CD4-positive, CD25-positive, alpha-beta regulatory T cell (primary cell): ENCODE data around the gene CLDN6. TPM values are rescaled to one million over a fixed set of nuclear protein-coding genes. Genes with fewer than 3 reads are reported as not detected.

Source experiments
- ATAC-seq, 2 donors: fragments of 150-1000 bp; cut with Tn5 transposase; one replicate each; pipeline ENCODE4 v1.10.0; 2021; ENCODE audit warnings: low read depth in 2 of 2, moderate number of reproducible peaks in 2 of 2, moderate library complexity in 1 of 2
- DNase-seq, 3 donors: peaks; one replicate each; pipeline versions ENCODE4 v3.0.0 to v3.0.0-alpha.2; 2012 to 2022; ENCODE audit warnings: mixed read lengths in 1 of 3
- H3K27ac ChIP-seq: one replicate; pipeline ENCODE4 v1.7.0; 2013; ENCODE audit warnings: mild to moderate bottlenecking, low read length; ENCODE audit not compliant: insufficient read depth, poor library complexity, severe bottlenecking
- H3K27me3 ChIP-seq: one replicate; pipeline ENCODE4 v1.7.0; 2013; ENCODE audit warnings: low read length; ENCODE audit not compliant: control insufficient read depth, insufficient read depth
- H3K36me3 ChIP-seq: one replicate; pipeline ENCODE4 v1.7.0; 2013; ENCODE audit warnings: mild to moderate bottlenecking, low read length, moderate library complexity; ENCODE audit not compliant: control insufficient read depth, insufficient read depth
- H3K4me1 ChIP-seq: 2 replicates; pipeline ENCODE4 v1.7.0; 2013; ENCODE audit warnings: mild to moderate bottlenecking, low read length; ENCODE audit not compliant: insufficient read depth, control insufficient read depth, poor library complexity, severe bottlenecking
- H3K4me3 ChIP-seq: one replicate; pipeline ENCODE4 v1.7.0; 2013; ENCODE audit warnings: low read depth, mild to moderate bottlenecking, low read length, moderate library complexity
- H3K9me3 ChIP-seq, 2 experiments: 1 replicate in 1 of 2; 2 replicates in 1 of 2; pipeline ENCODE4 v1.7.0; 2013; ENCODE audit warnings: low read length in 2 of 2, mild to moderate bottlenecking in 1 of 2, moderate library complexity in 1 of 2; ENCODE audit not compliant: control insufficient read depth in 2 of 2
- H3K27ac Mint-ChIP-seq, 3 donors: one replicate each; pipeline ENCODE4 v1.8.0; 2020 to 2022; ENCODE audit warnings: mild to moderate bottlenecking in 3 of 3, mixed read lengths in 3 of 3, moderate library complexity in 2 of 3
- H3K27me3 Mint-ChIP-seq: one replicate; pipeline ENCODE4 v1.8.0; 2022; ENCODE audit warnings: mild to moderate bottlenecking, mixed read lengths
- H3K36me3 Mint-ChIP-seq: one replicate; pipeline ENCODE4 v1.8.0; 2020; ENCODE audit warnings: mixed read lengths
- H3K4me1 Mint-ChIP-seq, 4 donors: one replicate each; pipeline ENCODE4 v1.8.0; 2020 to 2022; ENCODE audit warnings: mixed read lengths in 4 of 4, mild to moderate bottlenecking in 1 of 4
- H3K4me3 Mint-ChIP-seq, 4 donors: one replicate each; pipeline ENCODE4 v1.8.0; 2020 to 2022; ENCODE audit warnings: mild to moderate bottlenecking in 4 of 4, mixed read lengths in 4 of 4, moderate library complexity in 3 of 4
- H3K9me3 Mint-ChIP-seq, 7 donors: one replicate each; pipeline ENCODE4 v1.8.0; 2020 to 2022; ENCODE audit warnings: mixed read lengths in 7 of 7, mild to moderate bottlenecking in 3 of 7, moderate library complexity in 2 of 7
- polyA plus RNA-seq, 4 donors: library from polyadenylated mRNA; unstranded; fragments of 300-500 nt; fragmentation: Illumina TruSeq; gene quantifications; one replicate each; pipeline ENCODE4 v1.2.3, GENCODE V29; 2021
- total RNA-seq: library from RNA; stranded (reverse); gene quantifications from one replicate; pipeline ENCODE4 v1.2.3, GENCODE V29; 2022

CLDN6 gene
- total and polyA plus RNA-seq, 5 donors from 2014 or later, result not detected

GRCh38 chr16:3038256-3038655 is 20.3 kb upstream of the CLDN6 start:
- Mint-ChIP-seq H3K27ac (no peak overlapping the region), H3K27me3 (peaks cover 82% of the 10 kb centered on the region), H3K36me3 (no peaks in the 10 kb centered on the region), H3K4me1 (peaks cover 0 to 12% (median 1%) of the 10 kb centered on the region in 4 donors), H3K9me3 (peaks cover 0 to 5% (median 0%) of the 10 kb centered on the region in 7 donors), H3K4me3 (no peak overlapping the region)
- peaks cover 37% of the 10 kb centered on the region for H3K27me3 ChIP-seq
- ATAC-seq (no peak), DNase-seq (no peak)
- no peak overlapping the region for H3K27ac ChIP-seq
- no peaks in the 10 kb centered on the region for H3K9me3 ChIP-seq
- no peaks in the 10 kb centered on the region for H3K36me3 ChIP-seq
- H3K4me1 ChIP-seq, result peaks cover 16% of the 10 kb centered on the region
- H3K4me3 ChIP-seq, result no peak overlapping the region

GRCh38 chr16:3036726-3037315 is 18.8 kb upstream of the CLDN6 start, which contains the start of gene BICDL2:
TSS of gene BICDL2 (minus strand) at chr16:3036944. CDS start at chr16:3035496, 1,448 bp downstream.
- peaks cover 0 to 7% (median 0%) of the 10 kb centered on the region in 7 donors for H3K9me3 Mint-ChIP-seq
- H3K4me3 ChIP-seq, result no peak within 1 kb of the TSS
- no peak within 1 kb of the TSS for H3K27ac Mint-ChIP-seq
- H3K36me3 Mint-ChIP-seq, result no peaks in the 10 kb centered on the region
- peaks cover 44% of the 10 kb centered on the region for H3K27me3 ChIP-seq
- peaks cover 0 to 12% (median 1%) of the 10 kb centered on the region in 4 donors for H3K4me1 Mint-ChIP-seq
- H3K4me3 Mint-ChIP-seq, result peak within 1 kb of the TSS in 2 of 4 donors; percentile 22 to 70
- H3K36me3 ChIP-seq, result no peaks in the 10 kb centered on the region
- H3K9me3 ChIP-seq, result no peaks in the 10 kb centered on the region
- ATAC-seq (no peak), DNase-seq (no peak)
- H3K27ac ChIP-seq, result no peak within 1 kb of the TSS
- H3K27me3 Mint-ChIP-seq, result peaks cover 84% of the 10 kb centered on the region
- peaks cover 16% of the 10 kb centered on the region for H3K4me1 ChIP-seq

GRCh38 chr16:3035972-3036725 is 18.2 kb upstream of the CLDN6 start:
- peaks cover 16% of the 10 kb centered on the region for H3K4me1 ChIP-seq
- no peak overlapping the region for H3K27ac ChIP-seq
- Mint-ChIP-seq H3K27ac (no peak overlapping the region), H3K36me3 (no peaks in the 10 kb centered on the region), H3K27me3 (peaks cover 85% of the 10 kb centered on the region), H3K9me3 (peaks cover 0 to 7% (median 0%) of the 10 kb centered on the region in 7 donors), H3K4me3 (peak overlapping the region in 1 of 4 donors; percentile 21), H3K4me1 (peaks cover 0 to 14% (median 4%) of the 10 kb centered on the region in 4 donors)
- H3K36me3 ChIP-seq, result no peaks in the 10 kb centered on the region
- DNase-seq (no peak), ATAC-seq (no peak)
- H3K27me3 ChIP-seq, result peaks cover 41% of the 10 kb centered on the region
- no peak overlapping the region for H3K4me3 ChIP-seq
- no peaks in the 10 kb centered on the region for H3K9me3 ChIP-seq

GRCh38 chr16:3035289-3035971 is 17.4 kb upstream of the CLDN6 start:
- H3K27me3 Mint-ChIP-seq, result peaks cover 78% of the 10 kb centered on the region

GRCh38 chr16:3032624-3033023 is 14.6 kb upstream of the CLDN6 start:
- ATAC-seq (no peak), DNase-seq (no peak)
- Histone ChIP-seq H3K4me1 (peaks cover 41% of the 10 kb centered on the region), H3K27me3 (peaks cover 31% of the 10 kb centered on the region), H3K27ac (no peak overlapping the region), H3K36me3 (no peaks in the 10 kb centered on the region), H3K9me3 (no peaks in the 10 kb centered on the region), H3K4me3 (no peak overlapping the region)
- peaks cover 0 to 35% (median 10%) of the 10 kb centered on the region in 4 donors for H3K4me1 Mint-ChIP-seq
- peaks cover 70% of the 10 kb centered on the region for H3K27me3 Mint-ChIP-seq
- H3K36me3 Mint-ChIP-seq, result no peaks in the 10 kb centered on the region
- peaks cover 0 to 7% (median 0%) of the 10 kb centered on the region in 7 donors for H3K9me3 Mint-ChIP-seq
- H3K27ac Mint-ChIP-seq, result no peak overlapping the region
- H3K4me3 Mint-ChIP-seq, result no peak overlapping the region

More at GRCh38 chr16:3035289-3035971, 17.4 kb upstream of the CLDN6 start:
- H3K4me1 ChIP-seq, result peaks cover 16% of the 10 kb centered on the region
- DNase-seq (no peak), ATAC-seq (no peak)
- peaks cover 0 to 14% (median 4%) of the 10 kb centered on the region in 4 donors for H3K4me1 Mint-ChIP-seq
- H3K36me3 ChIP-seq, result no peaks in the 10 kb centered on the region
- no peak overlapping the region for H3K27ac ChIP-seq
- no peak overlapping the region for H3K27ac Mint-ChIP-seq
- H3K9me3 ChIP-seq, result no peaks in the 10 kb centered on the region
- H3K4me3 ChIP-seq, result no peak overlapping the region
- H3K9me3 Mint-ChIP-seq, result peaks cover 0 to 5% (median 0%) of the 10 kb centered on the region in 7 donors
- peak overlapping the region in 1 of 4 donors; percentile 21 for H3K4me3 Mint-ChIP-seq
- no peaks in the 10 kb centered on the region for H3K36me3 Mint-ChIP-seq
- H3K27me3 ChIP-seq, result peaks cover 41% of the 10 kb centered on the region

GRCh38 chr16:3030222-3031212 is 12.5 kb upstream of the CLDN6 start:
- H3K27ac Mint-ChIP-seq, result no peak overlapping the region
- peaks cover 0 to 7% (median 0%) of the 10 kb centered on the region in 7 donors for H3K9me3 Mint-ChIP-seq
- DNase-seq, result no peak
- no peak overlapping the region for H3K4me3 ChIP-seq
- no peak for ATAC-seq
- H3K36me3 ChIP-seq, result peaks cover 11% of the 10 kb centered on the region
- no peaks in the 10 kb centered on the region for H3K36me3 Mint-ChIP-seq
- peaks cover 26% of the 10 kb centered on the region for H3K4me1 ChIP-seq
- peaks cover 0 to 34% (median 12%) of the 10 kb centered on the region in 4 donors for H3K4me1 Mint-ChIP-seq
- H3K27me3 ChIP-seq, result peaks cover 23% of the 10 kb centered on the region
- H3K27me3 Mint-ChIP-seq, result peaks cover 56% of the 10 kb centered on the region
- H3K9me3 ChIP-seq, result no peaks in the 10 kb centered on the region
- no peak overlapping the region for H3K27ac ChIP-seq
- peak overlapping the region in 3 of 4 donors; percentile 40 to 72 (median 62) for H3K4me3 Mint-ChIP-seq
